K562 (cell line): ENCODE data around the gene DACT3. TPM values are rescaled to one million over a fixed set of nuclear protein-coding genes. Genes with fewer than 3 reads are reported as not detected.
A peak's percentile ranks its signal among the peaks of the same experiment; 100 is the strongest.

Source experiments
- ATAC-seq: fragments of 200-7000 bp; cut with Tn5 transposase; 3 replicates; pipeline ENCODE4 v1.9.1; 2020; ENCODE audit warnings: moderate library complexity
- BruUV-seq: library from RNA; stranded (reverse); fragments of 400-500 nt; replicated peaks from 2 replicates; lab custom pipeline; 2021; lab: Mats Ljungman, UMichigan
- CTCF ChIA-PET: fragments of 300-600 bp; formaldehyde crosslinking; extraction: SDS; loops from one replicate; lab custom pipeline; 2021; ENCODE audit warnings: low intra/inter-chr PET ratio; lab: Yijun Ruan, JAX
- POLR2A ChIA-PET: fragments of 300-600, 350-650 bp; sonication (Branson Sonifier 250); formaldehyde crosslinking; extraction: SDS; loops from one replicate; lab custom pipeline; 2021; ENCODE audit warnings: antibody characterized with exemption, inconsistent platforms; lab: Yijun Ruan, JAX
- DNase-seq, 4 experiments: peaks; one replicate each; pipeline versions ENCODE4 v3.0.0 to v3.0.0-alpha.2; 2011 to 2018; ENCODE audit warnings: low spot score in 3 of 4, mixed read lengths in 3 of 4; ENCODE audit errors: extremely low read depth in 1 of 4
- FAIRE-seq: peaks from 2 replicates; lab custom pipeline; 2011; peaks lifted over from hg19 to GRCh38; lab: Jason Lieb, UNC
- H2AFZ ChIP-seq: 2 replicates; pipeline ENCODE4 v1.6.0; 2011; ENCODE audit warnings: low read depth, low read length, control low read depth, inconsistent platforms
- H3K27ac ChIP-seq: fragments of 200-600 bp; 3 replicates; pipeline ENCODE4 v1.8.0; 2011; ENCODE audit warnings: low read depth, mild to moderate bottlenecking, control low read depth, inconsistent platforms, low read length, moderate library complexity, mixed read lengths; ENCODE audit errors: extremely low read depth
- H3K27me3 ChIP-seq, 2 experiments: fragments of 300-600 bp in 1 of 2; 2 replicates in 1 of 2; 3 replicates in 1 of 2; pipeline versions ENCODE4 v1.6.0 to v1.8.0; 2011; ENCODE audit warnings: inconsistent platforms in 2 of 2, low read length in 2 of 2, mild to moderate bottlenecking in 1 of 2, mixed read lengths in 1 of 2, moderate library complexity in 1 of 2; ENCODE audit not compliant: control insufficient read depth in 2 of 2, insufficient read depth in 2 of 2
- H3K36me3 ChIP-seq: fragments of 300-600 bp; 3 replicates; pipeline ENCODE4 v1.8.0; 2011; ENCODE audit warnings: mild to moderate bottlenecking, low read length, inconsistent platforms; ENCODE audit not compliant: control insufficient read depth, insufficient read depth
- H3K4me1 ChIP-seq, 2 experiments: fragments of 200-600 bp in 1 of 2; replicated peaks in 1 of 2; 2 replicates in 1 of 2; 3 replicates in 1 of 2; pipeline versions ENCODE4 v1.5.1 to v1.8.0; 2011; ENCODE audit warnings: inconsistent platforms in 2 of 2, low read length in 2 of 2, mild to moderate bottlenecking in 1 of 2, mixed read lengths in 1 of 2, moderate library complexity in 1 of 2; ENCODE audit not compliant: control insufficient read depth in 2 of 2, insufficient read depth in 2 of 2
- H3K4me2 ChIP-seq: 2 replicates; pipeline ENCODE4 v1.6.1; 2011; ENCODE audit warnings: low read length, control low read depth, inconsistent platforms, mixed read lengths; ENCODE audit not compliant: insufficient read depth
- H3K4me3 ChIP-seq: fragments of 200-600 bp; sonication (generic), shearing (Covaris generic); 2 replicates; pipeline ENCODE4 v1.5.1; 2016; ENCODE audit warnings: control low read depth, inconsistent platforms
- H3K79me2 ChIP-seq: fragments of 200-600 bp; 3 replicates; pipeline ENCODE4 v1.8.0; 2011; ENCODE audit warnings: low read length, inconsistent platforms; ENCODE audit not compliant: control insufficient read depth, insufficient read depth
- H3K9ac ChIP-seq, 2 experiments: 2 replicates each; pipeline versions ENCODE4 v1.6.0 to v1.6.1; 2011; ENCODE audit warnings: low read depth in 2 of 2, low read length in 2 of 2, control low read depth in 1 of 2, inconsistent platforms in 1 of 2, mild to moderate bottlenecking in 1 of 2, mixed read lengths in 1 of 2; ENCODE audit not compliant: insufficient read depth in 1 of 2
- H3K9me1 ChIP-seq: one replicate; pipeline ENCODE4 v1.6.0; 2011; ENCODE audit warnings: inconsistent platforms, mild to moderate bottlenecking, low read length, moderate library complexity; ENCODE audit not compliant: control insufficient read depth, insufficient read depth
- H3K9me3 ChIP-seq: replicated peaks from 2 replicates; pipeline ENCODE4 v1.5.1; 2011; ENCODE audit warnings: low read depth, low read length, inconsistent platforms; ENCODE audit not compliant: control insufficient read depth, insufficient read depth
- H4K20me1 ChIP-seq: replicated peaks from 2 replicates; pipeline ENCODE4 v1.6.1; 2011; ENCODE audit warnings: low read length, inconsistent platforms, mixed read lengths; ENCODE audit not compliant: control insufficient read depth, insufficient read depth
- ARID1B ChIP-seq: fragments of 450-650 bp; IDR thresholded peaks from 2 replicates; pipeline ENCODE4 v1.6.1; 2016; ENCODE audit warnings: antibody characterized with exemption, mild to moderate bottlenecking, inconsistent platforms
- CBFA2T3 ChIP-seq: fragments of 450-650 bp; IDR thresholded peaks from 2 replicates; pipeline ENCODE4 v1.6.1; 2017
- DACH1 ChIP-seq: fragments of 450-650 bp; IDR thresholded peaks from 2 replicates; pipeline ENCODE4 v1.6.1; 2018; ENCODE audit not compliant: partially characterized antibody
- HCFC1 ChIP-seq: IDR thresholded peaks from 2 replicates; pipeline ENCODE4 v1.6.1; 2012; ENCODE audit warnings: low read depth, low read length, improper control_type of control experiment
- HNRNPK ChIP-seq: fragments of 200-400 bp; formaldehyde crosslinking; IDR thresholded peaks from one replicate; pipeline ENCODE4 v1.6.1; 2018; ENCODE audit warnings: mild to moderate bottlenecking, low read depth, low read length; ENCODE audit not compliant: poor library complexity, severe bottlenecking
- HNRNPUL1 ChIP-seq: fragments of 200-400 bp; formaldehyde crosslinking; IDR thresholded peaks from 2 replicates; pipeline ENCODE4 v1.6.1; 2017; ENCODE audit warnings: low read length
- IFI16 ChIP-seq: fragments of 250-450 bp; sonication (Bioruptor Pico); IDR thresholded peaks from 2 replicates; pipeline ENCODE4 v2.1.2; 2022; ENCODE audit warnings: mild to moderate bottlenecking, inconsistent platforms
- PML ChIP-seq: IDR thresholded peaks from 2 replicates; pipeline ENCODE4 v1.6.1; 2012; ENCODE audit warnings: low read length, inconsistent platforms
- POLR2A ChIP-seq: fragments of 450-650 bp; conservative IDR thresholded peaks from 2 replicates; pipeline ENCODE4 v1.6.1; 2016
- POLR2AphosphoS2 ChIP-seq: IDR thresholded peaks from 2 replicates; pipeline ENCODE4 v1.6.1; 2012; ENCODE audit warnings: low read length, improper control_type of control experiment
- STAG1 ChIP-seq: sonication (generic); formaldehyde crosslinking; IDR thresholded peaks from 2 replicates; pipeline ENCODE4 v1.5.0; 2020; ENCODE audit warnings: missing genetic modification reagents, borderline replicate concordance
- ZNF121 ChIP-seq: sonication (generic); formaldehyde crosslinking; conservative IDR thresholded peaks from 2 replicates; pipeline ENCODE4 v1.8.0; 2022; ENCODE audit warnings: missing genetic modification reagents
- ZNF316 ChIP-seq: fragments of 450-650 bp; IDR thresholded peaks from 2 replicates; pipeline ENCODE4 v1.6.1; 2016
- WGBS: fragments of 100-300 bp; shearing (Covaris generic); methylation state at CpG from one replicate; pipeline ENCODE4 v1.1.6; 2016; ENCODE audit warnings: low coverage, mixed read lengths; ENCODE audit not compliant: insufficient coverage; ENCODE audit errors: missing lambda C conversion rate; 5-methylcytosine and 5-hydroxymethylcytosine counted together
- in situ Hi-C: fragments of 300-500 bp; cut with MboI; formaldehyde crosslinking; loops from 4 replicates; pipeline ENCODE4 v1.15.0; 2018; ENCODE audit warnings: inconsistent platforms, mixed read lengths
- intact Hi-C: fragments of 100-400 bp; cut with micrococcal nuclease; formaldehyde crosslinking; loops from 2 replicates; pipeline ENCODE4 v1.14.2; 2022
- polyA plus RNA-seq, 8 experiments: library from polyadenylated mRNA; depleted of rRNA in 4 of 8; stranded (reverse) in 5 of 8; unstranded in 3 of 8; fragments of >200 nt; fragmentation: Nextera tagmentation in 2 of 8; fragmentation: Illumina TruSeq in 1 of 8; extraction: Ambion mirVana in 2 of 8; extraction: Trizol in 1 of 8; gene quantifications; 2 replicates each; pipeline versions ENCODE4 v1.2.1 to v1.2.3, GENCODE V29; 2011 to 2014; ENCODE audit warnings: inconsistent platforms in 1 of 8, missing spikeins in 1 of 8
- total RNA-seq, 7 experiments: library from RNA; depleted of rRNA in 6 of 7; stranded (reverse); fragments of >200 nt in 6 of 7; fragmentation: Illumina TruSeq in 2 of 7; extraction: Trizol in 2 of 7; gene quantifications; 2 replicates each; pipeline versions ENCODE4 v1.2.1 to v1.2.3, GENCODE V29; 2011 to 2021; ENCODE audit warnings: low replicate concordance in 1 of 7
- TF ChIP-seq, protein P1 (sequence below): fragments of 250-450 bp; sonication (Bioruptor Pico); IDR thresholded peaks from 2 replicates; pipeline ENCODE4 v1.5.0; 2021; ENCODE audit warnings: mild to moderate bottlenecking, moderate library complexity
- TF ChIP-seq, protein P2 (sequence below): sonication (generic); formaldehyde crosslinking; IDR thresholded peaks from 2 replicates; pipeline ENCODE4 v1.8.1; 2023; ENCODE audit warnings: mild to moderate bottlenecking, missing genetic modification reagents, moderate library complexity

The DACT3 gene
- total and polyA plus RNA-seq, 9 of the 15 experiments (the other 6 are each of a cell fraction or from before 2014, with no cell fraction given) = 0.67 to 6.5 (median 3.5) TPM

DNA sequence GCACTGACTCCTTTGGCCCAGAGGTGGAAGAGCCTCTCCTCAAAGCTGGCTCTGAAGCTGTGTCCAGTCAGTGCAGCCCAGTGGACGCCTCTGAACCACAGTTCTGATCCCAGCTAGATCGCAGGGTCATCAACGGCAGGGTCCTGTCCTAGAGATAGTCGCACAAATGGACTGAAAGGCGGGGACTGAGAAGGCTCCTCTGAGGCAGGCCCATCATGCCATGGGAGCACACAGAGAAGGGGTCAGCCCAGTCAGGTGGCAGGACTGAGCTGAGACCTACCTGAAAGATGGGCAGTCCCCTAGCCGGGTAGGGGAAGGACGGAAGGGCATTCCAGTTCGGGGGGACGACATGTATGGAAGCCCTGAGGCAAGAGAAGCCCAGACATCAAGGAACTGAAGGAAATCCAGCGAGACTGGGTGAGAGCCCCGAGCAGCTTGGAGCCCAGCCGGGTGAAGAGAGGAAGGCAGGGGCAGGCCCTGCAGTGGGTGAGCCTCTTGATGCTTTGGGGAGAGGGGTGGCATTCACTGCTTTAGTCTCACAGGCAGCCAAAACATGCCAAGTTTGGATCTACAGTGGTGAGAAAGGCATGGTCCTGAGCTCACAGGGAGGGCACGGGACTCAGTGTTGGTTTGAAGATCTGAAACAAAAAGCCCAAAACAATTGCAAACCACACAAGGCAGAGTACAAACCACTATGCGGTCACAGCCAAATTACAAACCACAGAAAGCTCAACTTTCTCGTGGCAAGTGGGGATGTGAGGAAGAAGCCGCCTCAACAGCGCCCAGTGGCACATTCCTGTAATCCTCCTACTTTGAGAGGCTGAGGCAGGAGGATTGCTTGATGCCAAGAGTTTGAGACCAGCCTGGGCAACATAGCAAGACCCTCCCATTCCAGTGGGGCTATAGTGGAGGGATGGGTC lies 49.9 kb downstream of the DACT3 start:
- ATAC-seq (peak; percentile 47), FAIRE-seq (no peak), DNase-seq (no peak)
- peaks cover 0 to 10% of the 10 kb centered on the region in 2 experiments; a peak in 1 of 5 replicates for H3K4me1 ChIP-seq
- ChIA-PET POLR2A (interaction anchor here (2.3 to 2.9 kb wide), 3 partner anchors 9 to 51 kb away, joined by 8 to 30 read pairs (median 10); partner anchors contain the start of genes CALM3 and DACT3), CTCF (no interaction called here)
- no peaks in the 10 kb centered on the region for H3K27me3 ChIP-seq
- no peaks in the 10 kb centered on the region for H3K9me3 ChIP-seq
- H3K9ac ChIP-seq = peak overlapping the region in 1 of 2 experiments; percentile 48; a peak in 2 of 4 replicates
- WGBS = 64% methylated on average over 16 of the region's 17 CpGs
- no peaks in the 10 kb centered on the region for H3K79me2 ChIP-seq
- BruUV-seq = no TSS peak
- H3K4me3 ChIP-seq = no peak overlapping the region
- no peak overlapping the region for H3K4me2 ChIP-seq
- in situ Hi-C loops (loop anchor here (5.0 kb wide), 1 partner anchor 51 kb away; the partner anchor contains the start of gene DACT3), intact Hi-C loops (no loop called here)
- no peak overlapping the region for H3K27ac ChIP-seq
- H3K36me3 ChIP-seq = peaks cover 45% of the 10 kb centered on the region; the same call in 2 of the 3 replicates
- H3K9me1 ChIP-seq = no peaks in the 10 kb centered on the region
- no peak overlapping the region for H2AFZ ChIP-seq
- H4K20me1 ChIP-seq = 0 out of 2 replicates have a peak, but pooled peaks cover 12% of the 10 kb centered on the region
- no peak for TF ChIP-seq DACH1
- TF ChIP-seq IFI16 (CRISPR knock-in tag) = no peak
- TF ChIP-seq ARID1B = no peak
- TF ChIP-seq PML = no peak
- TF ChIP-seq HNRNPK = no peak
- no peak for TF ChIP-seq HCFC1
- peak; percentile 85; the same call in 1 of the 2 replicates for TF ChIP-seq POLR2AphosphoS2
- no peak for TF ChIP-seq STAG1 (CRISPR knock-in tag)
- TF ChIP-seq, protein P1, sequence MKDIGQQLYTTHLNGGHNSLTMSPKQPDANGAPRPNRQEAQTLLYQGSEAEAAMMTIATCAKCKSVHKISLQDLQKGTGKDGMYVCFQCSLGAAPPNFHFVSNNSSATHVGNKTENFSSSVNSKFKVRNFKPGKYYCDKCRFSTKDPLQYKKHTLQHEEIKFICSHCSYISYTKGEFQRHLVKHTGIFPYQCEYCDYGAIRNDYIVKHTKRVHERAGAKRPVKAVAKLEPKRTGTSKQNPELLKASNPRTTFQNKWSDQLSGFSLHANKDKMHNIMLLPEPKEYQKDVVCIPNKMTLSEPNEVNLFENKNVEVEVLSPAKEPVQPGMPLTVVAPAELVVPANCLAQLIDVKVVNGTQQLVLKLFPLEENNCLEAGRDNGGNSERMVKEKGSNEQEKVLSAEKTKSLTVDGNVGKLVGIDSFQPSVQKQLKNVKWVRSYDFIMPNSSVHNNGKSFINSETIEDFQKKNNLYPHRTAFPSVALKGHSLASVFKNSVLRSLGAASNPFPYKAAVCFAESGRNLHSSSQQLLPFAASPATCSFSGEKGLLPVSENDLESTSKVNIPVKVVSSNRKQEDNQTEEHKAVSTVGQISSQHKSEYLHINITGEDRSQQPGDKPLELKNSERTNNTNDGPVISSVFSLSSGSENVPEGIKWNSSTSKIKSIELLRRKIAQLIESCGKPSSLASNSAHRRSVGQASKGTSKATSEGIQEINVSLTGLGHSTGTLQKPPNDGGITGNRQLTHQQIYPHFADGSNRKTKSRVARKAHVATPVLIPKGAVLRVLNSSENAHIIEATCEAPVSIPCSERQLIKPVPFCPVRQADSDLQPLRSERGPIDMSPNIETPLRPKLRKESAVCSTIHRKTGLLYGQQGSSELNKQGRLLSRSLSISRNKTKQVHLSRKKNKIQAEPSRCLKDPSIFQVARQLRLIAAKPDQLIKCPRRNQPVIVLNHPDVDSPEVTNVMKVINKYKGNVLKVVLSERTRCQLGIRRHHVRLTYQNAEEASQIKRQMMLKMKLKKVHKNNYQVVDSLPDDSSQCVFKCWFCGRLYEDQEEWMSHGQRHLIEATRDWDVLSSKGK (CRISPR knock-in tag) = no peak
- no peak for TF ChIP-seq CBFA2T3
- peak; percentile 74 for TF ChIP-seq POLR2A
- TF ChIP-seq ZNF316 = no peak
- no peak for TF ChIP-seq HNRNPUL1
- peak; percentile 30; the same call in 1 of the 2 replicates for TF ChIP-seq ZNF121 (CRISPR knock-in tag)
- TF ChIP-seq, protein P2, sequence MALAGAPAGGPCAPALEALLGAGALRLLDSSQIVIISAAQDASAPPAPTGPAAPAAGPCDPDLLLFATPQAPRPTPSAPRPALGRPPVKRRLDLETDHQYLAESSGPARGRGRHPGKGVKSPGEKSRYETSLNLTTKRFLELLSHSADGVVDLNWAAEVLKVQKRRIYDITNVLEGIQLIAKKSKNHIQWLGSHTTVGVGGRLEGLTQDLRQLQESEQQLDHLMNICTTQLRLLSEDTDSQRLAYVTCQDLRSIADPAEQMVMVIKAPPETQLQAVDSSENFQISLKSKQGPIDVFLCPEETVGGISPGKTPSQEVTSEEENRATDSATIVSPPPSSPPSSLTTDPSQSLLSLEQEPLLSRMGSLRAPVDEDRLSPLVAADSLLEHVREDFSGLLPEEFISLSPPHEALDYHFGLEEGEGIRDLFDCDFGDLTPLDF (CRISPR knock-in tag) = no peak
